ENCODE data around the gene ZDHHC24.

- TF ChIP-seq, protein P1, sequence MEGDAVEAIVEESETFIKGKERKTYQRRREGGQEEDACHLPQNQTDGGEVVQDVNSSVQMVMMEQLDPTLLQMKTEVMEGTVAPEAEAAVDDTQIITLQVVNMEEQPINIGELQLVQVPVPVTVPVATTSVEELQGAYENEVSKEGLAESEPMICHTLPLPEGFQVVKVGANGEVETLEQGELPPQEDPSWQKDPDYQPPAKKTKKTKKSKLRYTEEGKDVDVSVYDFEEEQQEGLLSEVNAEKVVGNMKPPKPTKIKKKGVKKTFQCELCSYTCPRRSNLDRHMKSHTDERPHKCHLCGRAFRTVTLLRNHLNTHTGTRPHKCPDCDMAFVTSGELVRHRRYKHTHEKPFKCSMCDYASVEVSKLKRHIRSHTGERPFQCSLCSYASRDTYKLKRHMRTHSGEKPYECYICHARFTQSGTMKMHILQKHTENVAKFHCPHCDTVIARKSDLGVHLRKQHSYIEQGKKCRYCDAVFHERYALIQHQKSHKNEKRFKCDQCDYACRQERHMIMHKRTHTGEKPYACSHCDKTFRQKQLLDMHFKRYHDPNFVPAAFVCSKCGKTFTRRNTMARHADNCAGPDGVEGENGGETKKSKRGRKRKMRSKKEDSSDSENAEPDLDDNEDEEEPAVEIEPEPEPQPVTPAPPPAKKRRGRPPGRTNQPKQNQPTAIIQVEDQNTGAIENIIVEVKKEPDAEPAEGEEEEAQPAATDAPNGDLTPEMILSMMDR (IDR thresholded peaks at IDR 0.05; ENCODE audit: low read length): no peak
- no peak for TF ChIP-seq EZH2 (IDR thresholded peaks at IDR 0.05; ENCODE audit: borderline replicate concordance, low read length)
Observed at GRCh38 chr11:66488957-66489356, 56.9 kb downstream of the ZDHHC24 start.
